Activated CD4-positive, alpha-beta memory T cell treated with anti-CD3 and anti-CD28 coated beads for 36 hours (primary cell): Measurements from ENCODE around the gene NR0B2. TPM values are rescaled to one million over a fixed set of nuclear protein-coding genes. Genes with fewer than 3 reads are reported as not detected.
"Not testable (repeated sequence)": the region's sequence is repeated elsewhere in the genome, so short reads cannot be mapped to it uniquely, and the experiment has no call there.

Experiments used
- CTCF ChIA-PET: fragments of 350-600 bp; sonication (Branson Sonifier 250); formaldehyde crosslinking; loops from one replicate; lab custom pipeline; 2021; ENCODE audit warnings: antibody characterized with exemption, inconsistent platforms; lab: Charles Lee
- POLR2A ChIA-PET: fragments of 350-600 bp; sonication (Branson Sonifier 250); formaldehyde crosslinking; loops from one replicate; lab custom pipeline; 2021; ENCODE audit warnings: antibody characterized with exemption; lab: Charles Lee
- DNase-seq: peaks from one replicate; pipeline ENCODE4 v3.0.0-alpha.2; 2020
- H3K27ac Mint-ChIP-seq: one replicate; pipeline ENCODE4 v1.8.0; 2021; ENCODE audit warnings: mixed read lengths
- H3K27me3 Mint-ChIP-seq: one replicate; pipeline ENCODE4 v1.8.0; 2021; ENCODE audit warnings: mixed read lengths
- H3K36me3 Mint-ChIP-seq: one replicate; pipeline ENCODE4 v1.8.0; 2021; ENCODE audit warnings: mixed read lengths
- H3K4me1 Mint-ChIP-seq: one replicate; pipeline ENCODE4 v1.8.0; 2021; ENCODE audit warnings: low read depth, mixed read lengths
- H3K4me3 Mint-ChIP-seq: one replicate; pipeline ENCODE4 v1.8.0; 2021; ENCODE audit warnings: mild to moderate bottlenecking, mixed read lengths
- H3K9me3 Mint-ChIP-seq: one replicate; pipeline ENCODE4 v1.8.0; 2021; ENCODE audit warnings: mixed read lengths
- intact Hi-C: fragments of 100-400 bp; cut with micrococcal nuclease; formaldehyde crosslinking; loops from one replicate; pipeline ENCODE4 v1.15.1; 2023
- total RNA-seq, 2 experiments: library from RNA; stranded (reverse); gene quantifications; one replicate each; pipeline ENCODE4 v1.2.3, GENCODE V29; 2021

Gene NR0B2
- total RNA-seq, 2 experiments from 2014 or later, result not detected

GRCh38 chr1:26949926-26950319 is 36.1 kb upstream of the NR0B2 start:
- Mint-ChIP-seq H3K36me3 (peaks cover 17% of the 10 kb centered on the region), H3K27ac (no peak overlapping the region), H3K27me3 (no peaks in the 10 kb centered on the region), H3K4me1 (no peaks in the 10 kb centered on the region), H3K9me3 (no peaks in the 10 kb centered on the region), H3K4me3 (no peak overlapping the region)
- no peak for DNase-seq
- ChIA-PET CTCF (no interaction called here), POLR2A (no interaction called here)
- intact Hi-C loops, result no loop called here

- Mint-ChIP-seq H3K4me1 (no peaks in the 10 kb centered on the region), H3K36me3 (peaks cover 18% of the 10 kb centered on the region), H3K4me3 (no peak overlapping the region), H3K9me3 (no peaks in the 10 kb centered on the region), H3K27me3 (no peaks in the 10 kb centered on the region), H3K27ac (no peak overlapping the region)
- POLR2A ChIA-PET, result no interaction called here
- intact Hi-C loops, result no loop called here
- CTCF ChIA-PET, result no interaction called here
- no peak for DNase-seq
These were observed 35.6 kb upstream of the NR0B2 start for GRCh38 chr1:26949266-26949925.

GRCh38 chr1:26948725-26949057 is 34.9 kb upstream of the NR0B2 start:
- H3K27ac Mint-ChIP-seq, H3K4me1 Mint-ChIP-seq, CTCF ChIA-PET, H3K9me3 Mint-ChIP-seq, DNase-seq, intact Hi-C loops, H3K27me3 Mint-ChIP-seq, H3K4me3 Mint-ChIP-seq, POLR2A ChIA-PET: not testable (repeated sequence)
- peaks cover 16% of the 10 kb centered on the region for H3K36me3 Mint-ChIP-seq

- H3K36me3 Mint-ChIP-seq, result peaks cover 29% of the 10 kb centered on the region
- no peak overlapping the region for H3K27ac Mint-ChIP-seq
- H3K4me3 Mint-ChIP-seq, result no peak overlapping the region
- DNase-seq, result no peak
- no peaks in the 10 kb centered on the region for H3K4me1 Mint-ChIP-seq
- no peaks in the 10 kb centered on the region for H3K27me3 Mint-ChIP-seq
- intact Hi-C loops, result no loop called here
- no peaks in the 10 kb centered on the region for H3K9me3 Mint-ChIP-seq
- ChIA-PET POLR2A (no interaction called here), CTCF (no interaction called here)
These were observed 32.5 kb upstream of the NR0B2 start for GRCh38 chr1:26946270-26946669.

- ChIA-PET POLR2A (no interaction called here), CTCF (no interaction called here)
- DNase-seq, result no peak
- Mint-ChIP-seq H3K27me3 (no peaks in the 10 kb centered on the region), H3K4me3 (no peak overlapping the region), H3K4me1 (no peaks in the 10 kb centered on the region), H3K36me3 (peaks cover 29% of the 10 kb centered on the region), H3K9me3 (no peaks in the 10 kb centered on the region), H3K27ac (no peak overlapping the region)
- intact Hi-C loops, result no loop called here
These were observed 32.0 kb upstream of the NR0B2 start for GRCh38 chr1:26945728-26946127.

GRCh38 chr1:26945138-26945537 is 31.4 kb upstream of the NR0B2 start:
- no peaks in the 10 kb centered on the region for H3K9me3 Mint-ChIP-seq
- intact Hi-C loops, result no loop called here
- DNase-seq, result no peak
- no peak overlapping the region for H3K27ac Mint-ChIP-seq
- H3K36me3 Mint-ChIP-seq, result peaks cover 29% of the 10 kb centered on the region
- ChIA-PET POLR2A (no interaction called here), CTCF (no interaction called here)
- no peaks in the 10 kb centered on the region for H3K4me1 Mint-ChIP-seq
- H3K27me3 Mint-ChIP-seq, result no peaks in the 10 kb centered on the region
- H3K4me3 Mint-ChIP-seq, result no peak overlapping the region

- no peaks in the 10 kb centered on the region for H3K4me1 Mint-ChIP-seq
- no peak for DNase-seq
- ChIA-PET CTCF (interaction anchor here (1.3 kb wide), 1 partner anchor 18 kb away, joined by 3 read pairs; the partner anchor contains the start of gene KDF1), POLR2A (no interaction called here)
- H3K4me3 Mint-ChIP-seq, result no peak overlapping the region
- no peak overlapping the region for H3K27ac Mint-ChIP-seq
- peaks cover 30% of the 10 kb centered on the region for H3K36me3 Mint-ChIP-seq
- H3K9me3 Mint-ChIP-seq, result no peaks in the 10 kb centered on the region
- intact Hi-C loops, result no loop called here
- H3K27me3 Mint-ChIP-seq, result no peaks in the 10 kb centered on the region
These were observed 28.9 kb upstream of the NR0B2 start for GRCh38 chr1:26942656-26943055.

GRCh38 chr1:26941311-26941710 is 27.5 kb upstream of the NR0B2 start:
- no peak overlapping the region for H3K4me3 Mint-ChIP-seq
- no peak for DNase-seq
- no peaks in the 10 kb centered on the region for H3K27me3 Mint-ChIP-seq
- POLR2A ChIA-PET, result no interaction called here
- intact Hi-C loops, result no loop called here
- H3K9me3 Mint-ChIP-seq, result no peaks in the 10 kb centered on the region
- no peaks in the 10 kb centered on the region for H3K4me1 Mint-ChIP-seq
- H3K27ac Mint-ChIP-seq, result no peak overlapping the region
- CTCF ChIA-PET, result no interaction called here
- H3K36me3 Mint-ChIP-seq, result peaks cover 36% of the 10 kb centered on the region

- CTCF ChIA-PET, result no interaction called here
- no peak for DNase-seq
- Mint-ChIP-seq H3K27me3 (no peaks in the 10 kb centered on the region), H3K4me1 (no peaks in the 10 kb centered on the region), H3K27ac (no peak overlapping the region), H3K4me3 (no peak overlapping the region), H3K9me3 (no peaks in the 10 kb centered on the region), H3K36me3 (peaks cover 32% of the 10 kb centered on the region)
- POLR2A ChIA-PET, result interaction anchor here (0.6 to 1.3 kb wide), 3 partner anchors 12 to 22 kb away, joined by 3 read pairs; no protein-coding TSS in a partner anchor
- intact Hi-C loops, result no loop called here
These were observed 24.9 kb upstream of the NR0B2 start for GRCh38 chr1:26938659-26939025.

GRCh38 chr1:26938004-26938658 is 24.4 kb upstream of the NR0B2 start:
- peaks cover 28% of the 10 kb centered on the region for H3K36me3 Mint-ChIP-seq
- no peak overlapping the region for H3K4me3 Mint-ChIP-seq
- intact Hi-C loops, result no loop called here
- ChIA-PET POLR2A (interaction anchor here (0.6 to 1.3 kb wide), 3 partner anchors 11 to 21 kb away, joined by 3 read pairs; no protein-coding TSS in a partner anchor), CTCF (no interaction called here)
- no peaks in the 10 kb centered on the region for H3K4me1 Mint-ChIP-seq
- DNase-seq, result no peak
- H3K9me3 Mint-ChIP-seq, result no peaks in the 10 kb centered on the region
- H3K27me3 Mint-ChIP-seq, result no peaks in the 10 kb centered on the region
- H3K27ac Mint-ChIP-seq, result no peak overlapping the region

GRCh38 chr1:26936823-26937222 is 23.0 kb upstream of the NR0B2 start:
- H3K9me3 Mint-ChIP-seq, result no peaks in the 10 kb centered on the region
- CTCF ChIA-PET, result no interaction called here
- no peak for DNase-seq
- POLR2A ChIA-PET, result no interaction called here
- H3K4me1 Mint-ChIP-seq, result no peaks in the 10 kb centered on the region
- no peaks in the 10 kb centered on the region for H3K27me3 Mint-ChIP-seq
- no peak overlapping the region for H3K4me3 Mint-ChIP-seq
- H3K36me3 Mint-ChIP-seq, result peaks cover 23% of the 10 kb centered on the region
- H3K27ac Mint-ChIP-seq, result no peak overlapping the region
- intact Hi-C loops, result no loop called here

GRCh38 chr1:26932531-26932930 is 18.8 kb upstream of the NR0B2 start:
- no peak overlapping the region for H3K27ac Mint-ChIP-seq
- peaks cover 2% of the 10 kb centered on the region for H3K4me1 Mint-ChIP-seq
- H3K9me3 Mint-ChIP-seq, result no peaks in the 10 kb centered on the region
- DNase-seq, result no peak
- ChIA-PET POLR2A (no interaction called here), CTCF (no interaction called here)
- intact Hi-C loops, result no loop called here
- H3K27me3 Mint-ChIP-seq, result no peaks in the 10 kb centered on the region
- H3K36me3 Mint-ChIP-seq, result peaks cover 32% of the 10 kb centered on the region
- H3K4me3 Mint-ChIP-seq, result no peak overlapping the region

GRCh38 chr1:26923711-26924110 is 9.9 kb upstream of the NR0B2 start:
- Mint-ChIP-seq H3K4me3 (peak overlapping the region; percentile 98), H3K27me3 (no peaks in the 10 kb centered on the region), H3K4me1 (peaks cover 39% of the 10 kb centered on the region), H3K9me3 (no peaks in the 10 kb centered on the region), H3K36me3 (peaks cover 36% of the 10 kb centered on the region), H3K27ac (peak overlapping the region; percentile 38)
- ChIA-PET CTCF (interaction anchor here (0.6 to 1.3 kb wide), 3 partner anchors 62 to 340 kb away, joined by 3 to 4 read pairs (median 3); no protein-coding TSS in a partner anchor), POLR2A (interaction anchor here (1.2 to 1.5 kb wide), 2 partner anchors 14 to 58 kb away, joined by 3 read pairs; no protein-coding TSS in a partner anchor)
- intact Hi-C loops, result no loop called here
- peak; percentile 38 for DNase-seq
